ENCODE results near the gene MRPS23.

DNA sequence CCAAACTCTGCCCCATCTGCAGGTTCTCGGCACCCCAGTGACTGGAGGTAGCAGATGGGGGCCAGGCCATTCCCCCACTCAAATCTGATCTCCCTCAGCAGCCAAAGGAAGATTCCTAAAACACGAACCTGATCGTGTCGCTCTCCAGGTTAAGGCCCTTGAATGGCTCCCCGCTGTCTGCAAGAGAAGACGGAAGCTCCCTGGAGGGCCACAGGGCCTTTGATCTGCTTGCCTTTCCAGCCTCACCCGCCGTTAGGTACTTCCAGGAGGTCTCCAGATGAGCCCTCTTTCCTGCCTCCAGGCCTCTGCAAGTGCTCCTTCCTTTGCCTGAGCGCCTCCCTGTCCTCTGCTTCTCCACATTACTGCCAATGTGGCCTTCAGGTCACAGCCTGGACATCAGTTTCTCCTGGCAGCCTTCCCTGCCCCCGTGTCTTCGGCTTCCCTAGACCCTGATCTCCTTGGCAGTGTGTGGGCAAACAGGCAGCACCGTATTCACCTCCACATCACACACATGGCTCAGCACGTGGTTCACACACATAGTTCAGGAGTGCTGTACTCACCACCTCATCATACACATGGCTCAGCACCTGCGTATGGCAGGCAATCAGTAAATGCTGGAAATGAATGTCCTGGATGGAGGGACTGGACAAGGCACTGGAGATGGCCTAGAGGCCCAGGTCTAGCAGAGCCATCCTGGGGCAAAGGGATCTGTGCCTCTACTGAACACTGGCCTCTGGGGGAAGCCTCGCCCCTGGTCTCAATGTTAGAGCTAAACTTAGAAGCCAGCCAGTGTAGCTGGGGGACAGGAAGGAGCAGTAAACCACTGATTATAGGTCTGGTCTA lies 26.4 kb upstream of the MRPS23 start:
- TF ChIP-seq CTCF (IDR thresholded peaks at IDR 0.05) (no peak), POLR2A (IDR thresholded peaks at IDR 0.05) (no peak), POLR2AphosphoS5 (IDR thresholded peaks at IDR 0.05) (no peak), EP300 (IDR thresholded peaks at IDR 0.05) (no peak)
